HG03469 (cell line): ENCODE data around the gene EVL.
"Not testable (repeated sequence)": the region's sequence is repeated elsewhere in the genome, so short reads cannot be mapped to it uniquely, and the experiment has no call there.

Experiments
- ATAC-seq: cut with Tn5 transposase; IDR thresholded peaks from one replicate; pipeline ENCODE4 v1.9.1; 2021; ENCODE audit warnings: mild to moderate bottlenecking, moderate library complexity, moderate number of reproducible peaks; ENCODE audit not compliant: unreplicated experiment

EVL gene, protein sequence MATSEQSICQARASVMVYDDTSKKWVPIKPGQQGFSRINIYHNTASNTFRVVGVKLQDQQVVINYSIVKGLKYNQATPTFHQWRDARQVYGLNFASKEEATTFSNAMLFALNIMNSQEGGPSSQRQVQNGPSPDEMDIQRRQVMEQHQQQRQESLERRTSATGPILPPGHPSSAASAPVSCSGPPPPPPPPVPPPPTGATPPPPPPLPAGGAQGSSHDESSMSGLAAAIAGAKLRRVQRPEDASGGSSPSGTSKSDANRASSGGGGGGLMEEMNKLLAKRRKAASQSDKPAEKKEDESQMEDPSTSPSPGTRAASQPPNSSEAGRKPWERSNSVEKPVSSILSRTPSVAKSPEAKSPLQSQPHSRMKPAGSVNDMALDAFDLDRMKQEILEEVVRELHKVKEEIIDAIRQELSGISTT

DNA sequence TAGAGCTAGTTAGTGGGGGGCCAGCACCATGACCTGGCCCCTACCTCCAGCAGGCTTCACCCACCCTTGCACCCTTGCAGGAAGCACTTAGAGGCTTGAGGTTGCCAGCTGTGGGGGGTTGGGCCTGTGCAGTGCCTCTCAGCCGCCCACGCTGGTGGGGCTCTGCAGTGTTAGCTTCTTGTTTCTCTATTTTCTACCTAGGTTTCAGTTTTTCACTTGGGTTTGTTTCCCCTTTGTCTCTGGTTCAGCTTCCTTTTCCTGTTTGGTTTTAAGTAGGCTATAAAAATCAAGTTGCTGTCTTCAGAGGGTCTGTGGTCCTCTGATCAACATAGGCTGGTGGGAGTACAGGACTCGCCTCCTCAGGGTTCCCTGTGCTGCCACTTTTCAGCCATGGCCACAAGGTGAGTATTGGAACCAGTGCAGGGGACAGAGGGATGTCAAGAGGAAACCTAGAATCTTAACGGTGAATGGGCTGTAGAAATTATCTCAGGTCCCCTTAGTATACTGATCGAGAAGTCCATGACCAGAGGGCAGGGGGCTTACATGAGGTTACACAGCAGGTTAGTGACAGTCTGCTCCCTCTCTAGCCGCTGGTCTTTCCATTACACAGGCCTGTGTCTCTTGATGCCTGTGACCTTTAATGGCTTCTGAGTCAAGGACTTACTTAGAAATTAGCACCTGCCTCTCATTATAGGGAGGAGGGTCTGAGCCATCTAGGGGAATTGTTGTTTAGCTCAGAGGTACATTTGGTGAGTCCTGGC, at the start of gene EVL:
Gene EVL (plus strand): TSS at position 312 of the 761 bp plus-strand sequence. CDS start 79 bp downstream, at position 391.
- peak; percentile 34 for ATAC-seq

DNA sequence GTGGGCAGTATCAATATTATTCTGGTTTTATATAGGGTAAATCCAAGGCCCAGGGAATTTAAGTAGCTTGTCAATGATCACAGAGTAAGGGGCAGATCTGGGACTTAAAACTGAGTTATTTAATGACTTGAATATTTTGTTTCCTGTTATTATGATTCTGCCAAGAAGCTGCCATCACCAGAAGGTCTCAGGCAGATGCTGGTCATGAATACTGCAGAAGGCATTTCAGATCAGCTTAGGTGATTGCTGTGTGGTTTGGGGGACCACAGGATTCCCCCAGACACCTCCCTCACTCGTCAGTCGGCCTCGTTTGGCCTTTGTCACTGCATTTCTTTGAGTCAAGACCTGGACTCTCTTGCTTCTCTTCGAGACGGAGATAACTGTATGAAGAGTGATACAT, 47.7 kb upstream of the EVL start:
- no peak for ATAC-seq

DNA sequence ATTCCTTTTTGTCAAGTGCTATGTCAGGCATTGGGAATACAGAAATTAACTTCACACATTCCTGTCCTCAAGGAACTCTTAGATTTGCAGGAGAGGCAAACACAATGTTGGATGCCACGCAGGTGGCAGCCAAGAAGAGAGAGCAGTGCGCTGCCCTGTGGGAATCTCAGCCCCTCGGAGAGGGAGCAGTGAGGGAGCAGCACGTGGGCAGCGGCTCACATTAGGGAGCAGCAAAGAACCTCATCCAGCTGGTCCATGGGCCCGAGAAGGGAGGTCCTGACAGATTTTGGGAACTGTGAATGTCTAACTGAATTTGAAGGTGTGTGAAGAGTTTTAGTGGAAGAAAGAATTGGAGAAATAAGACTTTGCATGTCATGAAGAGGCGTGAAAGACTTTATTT, 47.2 kb upstream of the EVL start:
- no peak for ATAC-seq

DNA sequence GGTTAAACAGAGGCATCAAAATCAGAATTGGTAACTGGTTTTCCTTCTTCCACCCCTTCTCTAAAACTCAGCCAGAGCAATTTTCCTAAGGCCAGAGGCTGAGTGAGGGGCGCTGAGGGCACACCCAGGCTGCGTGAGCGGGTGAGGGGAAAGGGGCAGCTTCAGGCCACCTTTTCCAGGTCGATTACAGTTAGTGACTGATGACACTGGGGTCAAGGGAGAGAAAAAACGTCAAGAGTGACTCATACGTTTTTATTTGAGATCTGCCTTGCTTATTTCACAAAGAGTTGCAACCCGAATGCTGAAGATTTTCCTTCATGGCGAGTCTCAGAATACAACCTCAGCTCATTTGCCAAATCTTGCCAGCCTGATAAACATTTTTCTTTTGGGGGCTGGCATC, 46.7 kb upstream of the EVL start:
- no peak for ATAC-seq

DNA sequence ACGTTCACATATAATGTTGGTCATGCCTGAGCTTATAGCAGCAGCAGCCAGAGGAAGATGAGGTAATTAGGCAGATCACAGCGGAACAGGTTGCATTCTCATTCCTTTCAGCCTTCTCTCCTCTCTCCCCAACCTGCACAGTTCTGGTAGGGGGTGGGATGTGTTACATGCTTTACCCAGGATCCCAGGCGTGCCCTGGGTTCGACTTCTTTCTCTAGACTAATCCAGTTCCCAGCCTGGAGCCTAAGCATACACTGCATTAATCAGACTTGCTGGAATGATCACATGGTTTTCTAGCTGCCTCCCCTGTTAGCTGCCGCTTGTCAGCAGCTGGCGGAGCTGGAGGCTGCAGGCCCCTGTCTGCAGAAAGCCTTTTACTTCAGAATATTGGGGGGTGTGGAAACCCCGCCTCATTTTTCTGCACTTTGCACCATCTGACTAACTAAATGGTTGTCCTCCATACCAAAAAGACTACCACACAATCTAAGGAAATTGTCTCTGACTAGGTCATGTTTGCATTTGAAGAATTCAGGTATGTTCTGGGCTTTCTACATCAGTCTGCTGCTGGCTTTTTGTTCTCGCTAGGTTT, 46.0 kb upstream of the EVL start:
- no peak for ATAC-seq

DNA sequence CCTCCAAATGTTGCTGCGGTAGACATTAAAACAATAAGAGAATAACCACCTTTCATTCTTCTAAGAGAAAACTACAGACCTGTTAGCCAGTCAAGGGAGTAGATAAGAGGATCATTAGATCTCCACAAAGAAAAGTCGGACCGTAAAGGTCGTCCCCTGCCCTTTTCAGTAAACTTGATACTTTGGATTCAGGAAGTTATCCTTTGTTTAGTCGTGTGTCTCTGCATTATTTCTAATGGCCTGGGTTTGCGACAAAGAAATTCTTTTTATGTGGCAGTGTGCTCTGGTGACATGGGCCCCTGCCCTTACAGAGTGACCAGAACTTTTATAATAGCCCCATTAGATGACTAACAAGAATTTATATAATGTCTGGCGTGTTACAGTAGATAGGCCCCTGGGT, 44.6 kb upstream of the EVL start:
- no peak for ATAC-seq

DNA sequence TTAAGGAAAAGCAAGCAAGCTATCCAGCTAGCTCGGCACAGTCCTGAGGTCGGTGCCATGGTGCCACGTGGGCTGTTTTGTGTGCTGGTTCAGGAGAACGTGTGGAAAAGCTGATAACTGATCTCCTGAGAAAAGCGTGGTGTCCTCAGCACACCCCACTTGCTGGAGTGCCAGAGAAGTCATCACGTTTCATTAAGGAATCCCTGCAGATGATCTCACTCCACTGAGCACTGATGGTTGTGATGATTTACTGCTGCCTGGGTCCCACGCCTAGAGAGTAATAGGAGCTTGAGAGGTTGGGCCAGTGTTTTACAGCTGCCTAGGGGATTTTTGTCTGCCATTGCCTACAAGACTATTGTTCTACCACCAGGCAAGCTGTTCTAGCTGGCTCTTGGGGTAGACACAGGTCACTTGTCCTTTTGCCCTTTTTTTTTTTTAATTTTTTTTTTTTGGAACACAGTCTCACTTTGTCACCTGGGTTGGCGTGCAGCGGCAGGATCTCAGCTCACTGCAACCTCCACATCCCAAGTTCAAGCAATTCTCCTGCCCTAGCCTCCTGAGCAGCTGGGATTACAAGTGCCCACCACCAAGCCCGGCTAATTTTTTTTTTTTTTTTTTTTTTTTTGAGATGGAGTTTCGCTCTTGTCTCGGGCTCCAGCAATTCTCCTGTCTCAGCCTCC, 42.3 kb upstream of the EVL start:
- no peak for ATAC-seq

DNA sequence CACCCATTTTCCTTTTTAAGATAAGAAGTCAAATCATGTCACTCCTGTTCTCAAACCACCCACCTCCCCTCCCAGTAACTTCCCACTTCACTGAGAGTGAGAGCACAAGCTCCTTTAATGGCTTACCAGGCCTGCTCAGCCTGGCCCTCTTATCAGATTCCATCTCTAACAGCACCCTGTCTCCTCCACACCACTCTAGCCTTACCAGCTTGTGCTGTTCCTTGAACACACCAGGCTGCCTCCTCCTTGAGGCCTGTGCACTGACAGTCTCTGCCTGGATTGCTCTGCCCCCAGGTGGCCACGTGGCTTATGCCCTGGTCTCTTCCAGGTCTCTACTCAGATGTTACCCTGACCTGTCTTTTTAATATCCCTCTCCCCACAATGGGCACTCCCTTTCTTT, 40.1 kb upstream of the EVL start:
- no peak for ATAC-seq

DNA sequence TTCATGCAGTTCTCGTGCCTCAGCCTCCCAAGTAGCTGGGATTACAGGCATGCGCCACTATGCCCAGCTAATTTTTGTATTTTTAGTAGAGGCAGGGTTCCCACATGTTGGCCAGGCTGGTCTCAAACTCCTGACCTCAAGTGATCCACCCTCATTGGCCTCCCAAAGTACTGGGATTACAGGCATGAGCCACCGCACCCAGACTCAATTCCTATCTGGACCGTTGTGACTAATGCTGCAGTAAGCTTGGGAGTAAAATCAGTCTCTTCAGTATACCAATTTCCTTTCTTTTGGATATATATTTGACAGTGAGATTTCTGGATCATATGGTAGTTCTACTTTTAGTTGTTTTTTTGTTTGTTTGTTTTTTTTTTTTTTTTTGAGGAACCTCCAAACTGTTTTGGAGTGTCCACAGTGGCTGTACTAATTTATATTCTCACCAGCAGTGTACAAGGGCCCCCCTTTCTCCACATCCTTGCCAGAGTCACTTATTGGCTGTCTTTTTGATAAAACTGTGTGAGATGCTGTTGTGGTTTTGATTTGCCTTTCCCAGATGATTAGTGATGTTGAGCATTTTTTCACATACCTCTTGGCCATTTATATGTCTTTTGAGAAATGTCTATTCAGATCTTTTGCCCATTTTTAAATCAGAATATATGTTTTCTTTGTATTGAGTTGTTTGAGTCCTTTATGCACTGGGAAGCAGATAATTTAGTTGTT, 37.3 kb upstream of the EVL start:
- no peak for ATAC-seq

DNA sequence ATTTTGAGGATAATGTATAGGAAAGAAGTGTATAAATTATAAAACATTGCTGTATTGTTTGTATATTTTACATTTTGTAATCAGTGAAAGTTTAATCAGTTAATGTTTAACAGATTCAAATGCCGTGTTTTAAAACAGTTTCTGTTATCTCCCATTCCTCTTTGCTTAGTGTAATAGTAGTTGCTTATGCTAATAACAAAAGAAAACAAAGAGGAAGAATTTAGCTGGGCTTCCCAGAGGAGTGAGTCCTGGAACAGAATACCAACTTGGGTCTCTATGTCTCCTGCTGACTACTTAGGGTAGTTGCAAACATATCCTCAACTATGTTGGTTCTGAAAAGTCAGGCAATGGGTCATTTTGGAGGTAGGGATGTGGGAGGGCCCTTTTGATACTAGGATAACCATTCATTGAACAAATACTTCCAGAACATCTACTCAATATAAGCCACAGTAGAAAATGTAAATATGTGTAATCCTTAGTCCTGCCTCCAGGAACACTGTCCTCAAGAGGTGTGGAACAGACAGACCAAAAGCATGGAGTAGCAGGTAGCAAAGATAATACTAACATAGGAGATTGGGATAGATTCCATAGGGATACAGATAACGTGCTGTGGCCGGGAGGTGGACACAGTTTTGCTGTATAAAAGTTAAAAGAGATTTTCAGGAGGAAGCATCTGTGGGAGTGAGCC, 36.1 kb upstream of the EVL start:
- ATAC-seq, result no peak

DNA sequence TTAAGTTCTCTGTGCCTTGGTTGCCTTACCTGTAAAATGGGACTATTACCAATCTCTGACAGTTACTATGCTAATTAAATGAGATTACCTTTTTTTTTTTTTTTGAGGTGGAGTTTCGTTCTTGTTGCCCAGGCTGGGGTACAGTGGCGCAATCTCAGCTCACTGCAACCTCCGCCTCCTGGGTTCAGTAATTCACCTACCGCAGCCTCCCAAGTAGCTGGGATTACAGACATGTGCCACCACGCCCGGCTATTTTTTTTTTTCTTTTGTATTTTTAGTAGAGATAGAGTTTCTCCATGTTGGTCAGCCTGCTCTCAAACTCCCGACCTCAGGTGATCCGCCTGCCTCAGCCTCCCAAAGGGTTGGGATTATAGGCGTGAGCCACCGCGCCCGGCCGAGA, 35.2 kb upstream of the EVL start:
- ATAC-seq, result not testable (repeated sequence)

DNA sequence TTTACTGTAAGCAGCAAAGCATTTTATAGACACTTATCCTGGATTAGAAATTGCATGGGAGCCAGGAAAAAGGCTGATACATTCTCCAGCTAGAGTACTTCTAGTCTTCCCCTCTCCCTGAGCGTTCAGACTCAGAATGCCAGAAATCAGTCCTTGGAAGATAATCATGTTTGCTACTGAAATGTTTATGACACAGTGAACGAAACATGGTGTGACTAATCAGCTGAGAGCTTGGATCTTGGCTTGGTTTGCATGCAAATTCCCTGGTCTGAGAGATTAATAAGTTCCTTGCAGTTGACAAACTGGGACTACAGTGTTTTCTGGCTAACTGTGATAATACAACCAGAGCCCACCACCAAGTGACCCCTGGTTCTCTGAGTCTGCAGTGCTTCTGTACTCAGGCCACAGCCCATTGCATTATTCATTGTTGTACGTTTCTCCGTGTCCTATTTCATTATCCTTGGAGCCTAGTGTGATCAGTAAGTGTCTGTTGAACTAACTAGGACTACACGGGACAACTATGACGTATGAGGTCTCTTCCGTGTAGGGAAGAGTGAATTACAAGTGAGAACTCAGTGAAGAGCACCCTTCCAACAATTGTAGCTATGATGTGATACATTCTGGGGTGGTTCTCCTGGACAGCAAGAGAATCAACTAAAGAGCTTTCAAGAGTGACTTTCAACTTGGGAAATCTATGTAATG, 34.6 kb upstream of the EVL start:
- ATAC-seq, result no peak

DNA sequence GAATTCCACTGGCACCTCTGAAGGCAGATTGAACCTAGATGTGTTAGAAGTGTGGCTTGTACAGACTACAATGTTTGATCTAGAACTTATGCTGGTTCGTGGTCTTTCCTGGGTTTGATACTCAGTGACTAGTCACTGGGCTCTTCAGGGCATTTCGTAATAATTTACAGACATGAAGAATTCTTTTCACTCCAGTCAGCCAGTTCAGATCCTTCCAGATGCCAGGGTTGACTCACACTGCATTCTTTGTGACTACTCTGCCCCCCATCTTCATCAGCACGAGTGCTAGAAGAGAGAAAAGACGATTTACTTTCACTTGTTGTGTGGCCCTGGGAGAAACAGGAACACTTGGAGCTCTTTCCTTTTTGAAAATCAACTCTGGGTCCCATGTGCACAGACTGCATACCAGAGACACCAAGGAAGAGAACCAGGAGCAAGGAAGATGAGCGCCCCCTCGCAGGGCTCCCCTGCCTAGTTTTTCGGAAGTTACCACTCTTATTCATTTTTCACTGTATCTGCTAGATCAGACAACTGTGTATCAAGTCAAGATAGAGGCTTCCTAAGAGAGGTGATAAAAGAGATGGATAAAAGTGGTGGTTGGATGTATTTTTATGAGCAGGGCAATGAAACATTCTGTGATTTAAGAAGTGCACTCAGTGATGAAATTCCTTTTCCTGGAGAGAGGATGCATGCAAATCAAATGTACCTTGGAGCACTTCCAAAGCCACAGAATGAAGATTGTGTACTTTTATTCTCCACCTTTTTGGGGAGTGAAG, 33.5 kb upstream of the EVL start:
- no peak for ATAC-seq

DNA sequence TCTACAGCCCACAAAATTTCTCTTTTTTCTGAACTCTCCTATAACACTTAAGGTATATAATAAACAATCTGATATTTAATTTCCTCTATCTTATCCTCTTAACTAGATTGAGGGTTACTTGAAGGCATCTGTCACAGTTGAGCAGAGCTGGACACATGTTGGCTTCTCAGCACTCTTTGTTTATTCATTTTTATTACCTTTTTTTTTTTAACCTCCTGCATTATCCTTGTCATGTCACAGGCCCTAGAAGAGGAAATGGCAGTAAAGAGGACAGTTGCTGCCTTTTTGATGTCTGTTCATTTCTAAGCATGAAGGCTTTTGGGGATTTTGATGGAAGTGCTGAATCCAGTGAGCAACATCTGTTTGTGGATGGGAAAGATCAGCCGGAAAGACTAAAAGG, 32.5 kb upstream of the EVL start:
- ATAC-seq, result no peak

DNA sequence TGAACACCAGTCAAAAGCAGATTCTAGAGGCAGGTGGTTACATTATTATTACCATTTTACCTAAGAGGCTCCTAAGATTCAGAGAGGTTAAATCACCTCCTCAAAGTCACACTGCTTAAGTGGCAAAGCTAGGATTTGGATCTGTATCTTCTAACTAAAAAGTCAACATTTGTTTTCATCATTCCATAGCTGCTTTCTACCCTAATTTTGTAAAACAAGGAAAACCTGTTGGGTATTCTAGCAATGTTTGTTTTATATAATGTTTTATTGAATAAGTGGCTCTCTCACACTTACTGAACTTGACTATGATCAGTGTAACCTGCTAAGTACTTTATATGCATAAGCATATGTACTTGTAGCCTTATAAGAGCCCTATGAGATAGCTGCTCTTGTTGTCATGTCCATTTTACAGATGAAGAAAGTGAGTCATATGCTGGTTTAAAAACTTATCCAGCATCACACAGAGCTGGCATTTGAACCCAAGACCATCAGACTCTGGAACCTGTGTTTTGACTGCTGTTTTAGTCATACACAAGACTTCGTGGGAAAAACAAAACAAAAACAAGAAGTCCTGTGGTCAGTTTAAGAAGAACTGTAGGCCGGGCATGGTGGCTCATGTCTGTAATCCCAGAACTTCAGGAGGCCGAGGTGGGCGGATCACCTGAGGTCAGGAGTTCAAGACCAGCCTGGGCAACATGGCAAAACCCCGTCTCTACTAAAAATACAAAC, 31.7 kb upstream of the EVL start:
- ATAC-seq, result no peak

DNA sequence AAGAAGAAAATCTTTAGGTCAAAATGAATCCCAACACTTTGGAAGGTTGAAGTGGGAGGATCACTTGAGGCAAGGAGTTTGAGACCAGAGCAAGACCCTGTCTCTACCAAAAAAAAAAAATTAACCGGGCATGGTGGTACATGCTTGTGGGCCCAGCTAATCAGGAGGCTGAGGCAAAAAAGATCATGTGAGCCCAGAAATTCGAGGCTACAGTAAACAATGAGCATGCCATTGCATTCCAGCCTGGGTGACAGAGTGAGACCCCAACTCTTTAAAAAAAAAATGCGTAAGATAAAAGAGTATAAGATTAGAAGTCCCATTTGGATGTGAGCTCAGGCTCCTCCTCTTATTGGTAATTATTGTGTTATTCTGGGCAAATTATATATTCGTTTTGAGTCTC, 30.8 kb upstream of the EVL start:
- ATAC-seq, result no peak

DNA sequence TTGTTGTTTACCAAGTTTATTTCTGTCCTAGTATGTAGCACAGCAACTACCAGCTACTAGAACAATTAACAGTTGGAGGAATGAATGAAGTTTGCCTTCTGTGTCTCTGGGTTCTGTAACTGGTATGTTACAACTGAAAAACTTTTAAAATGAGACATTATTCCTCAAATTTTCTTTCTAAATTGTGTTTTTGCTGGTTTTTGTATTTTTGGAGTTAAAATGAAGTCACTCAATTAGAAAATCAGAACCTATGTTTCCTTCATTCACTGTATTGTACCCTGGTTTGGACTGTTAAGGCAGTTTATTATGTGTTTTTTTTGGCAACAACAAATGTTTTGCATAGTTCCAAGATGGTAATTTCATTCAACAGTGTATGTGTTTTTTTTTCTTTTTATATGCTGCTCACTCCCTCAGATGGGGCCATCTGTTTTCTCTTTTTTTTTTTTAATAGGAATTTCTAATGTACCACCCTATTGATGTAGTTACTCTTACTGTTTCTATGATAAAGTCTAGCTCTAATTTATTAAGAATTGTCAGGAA, 30.2 kb upstream of the EVL start:
- ATAC-seq, result no peak

DNA sequence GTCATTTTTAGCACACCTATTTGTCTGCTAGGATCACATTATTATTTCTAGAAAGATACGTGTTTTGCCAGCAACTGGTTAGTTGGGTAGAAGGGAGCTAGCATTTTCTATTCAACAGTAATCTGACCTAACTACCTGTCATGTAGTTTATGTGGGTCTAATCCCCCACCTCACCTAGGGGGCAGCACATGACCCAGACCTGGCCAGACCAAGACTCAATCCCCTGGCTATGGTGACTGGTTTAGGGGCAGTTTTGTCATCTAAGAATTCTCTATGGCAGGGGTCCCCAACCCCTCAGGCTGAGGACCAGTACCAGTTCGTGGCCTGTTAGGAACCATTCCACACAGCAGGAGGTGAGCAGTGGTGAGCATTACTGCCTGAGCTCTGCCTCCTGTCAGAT, 29.5 kb upstream of the EVL start:
- no peak for ATAC-seq
